Erythroblast (primary cell): ENCODE measurements around the gene KLHL29.

Experiments used
- DNase-seq, 2 experiments: peaks; one replicate each; lab custom pipeline; 2025; lab: John Stamatoyannopoulos, UW
- GATA1 ChIP-seq: IDR thresholded peaks from 2 replicates; pipeline ENCODE4 v1.6.1; 2011; ENCODE audit warnings: low read depth, mild to moderate bottlenecking, control low read depth, low read length, moderate library complexity
- POLR2A ChIP-seq: IDR thresholded peaks from 2 replicates; pipeline ENCODE4 v1.6.1; 2011; ENCODE audit warnings: mild to moderate bottlenecking, low read length

Gene KLHL29

DNA sequence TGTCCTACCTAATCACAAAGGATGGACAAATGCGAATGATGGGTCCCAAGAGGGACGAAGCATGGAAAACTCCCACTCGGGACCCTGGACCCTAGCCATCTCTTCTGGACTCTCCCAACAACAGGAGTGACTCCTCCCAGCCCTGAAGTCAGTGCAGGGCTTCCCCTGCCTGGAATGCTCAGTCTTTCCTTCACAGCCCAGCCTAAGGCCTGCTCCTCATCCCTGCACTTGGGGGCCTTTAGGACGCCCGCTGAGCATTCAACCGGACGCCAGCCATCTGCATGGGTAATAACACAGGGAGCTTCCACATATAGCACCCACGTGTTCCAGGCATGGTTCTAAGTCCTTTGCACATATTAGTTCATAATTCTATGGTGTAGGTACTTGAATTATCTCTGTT lies 237.5 kb downstream of the KLHL29 start:
- no peak for TF ChIP-seq GATA1
- no peak for TF ChIP-seq POLR2A
- no peak for DNase-seq

GRCh38 chr2:23622966-23623675 lies 238.1 kb downstream of the KLHL29 start:
- no peak for DNase-seq
- TF ChIP-seq GATA1 (no peak), POLR2A (no peak)

GRCh38 chr2:23624378-23624777 lies 239.4 kb downstream of the KLHL29 start:
- TF ChIP-seq GATA1, result no peak
- no peak for TF ChIP-seq POLR2A
- DNase-seq, result peak; percentile 45 to 72

GRCh38 chr2:23624915-23625314 lies 239.9 kb downstream of the KLHL29 start:
- no peak for DNase-seq
- TF ChIP-seq GATA1 (no peak), POLR2A (no peak)

DNA sequence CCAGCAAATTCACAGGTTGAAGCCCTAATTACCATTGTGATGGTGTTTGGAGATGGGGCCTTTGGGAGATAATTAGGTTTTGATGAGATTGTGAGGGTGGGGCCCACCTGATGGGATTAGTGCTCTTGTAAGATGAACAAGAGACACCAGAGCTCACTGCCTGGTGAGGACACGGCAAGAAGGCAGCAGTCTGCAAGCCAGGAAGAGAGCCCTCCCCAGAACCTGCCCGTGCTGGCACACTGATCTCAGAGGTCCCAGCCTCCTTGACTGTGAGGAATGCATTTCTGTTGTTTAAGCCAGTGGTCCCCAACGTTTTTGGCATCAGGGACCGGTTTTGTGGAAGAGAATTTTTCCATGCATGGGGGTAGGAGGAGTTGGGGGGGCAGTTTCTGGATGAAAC lies 240.7 kb downstream of the KLHL29 start:
- no peak for DNase-seq
- TF ChIP-seq GATA1, result no peak

DNA sequence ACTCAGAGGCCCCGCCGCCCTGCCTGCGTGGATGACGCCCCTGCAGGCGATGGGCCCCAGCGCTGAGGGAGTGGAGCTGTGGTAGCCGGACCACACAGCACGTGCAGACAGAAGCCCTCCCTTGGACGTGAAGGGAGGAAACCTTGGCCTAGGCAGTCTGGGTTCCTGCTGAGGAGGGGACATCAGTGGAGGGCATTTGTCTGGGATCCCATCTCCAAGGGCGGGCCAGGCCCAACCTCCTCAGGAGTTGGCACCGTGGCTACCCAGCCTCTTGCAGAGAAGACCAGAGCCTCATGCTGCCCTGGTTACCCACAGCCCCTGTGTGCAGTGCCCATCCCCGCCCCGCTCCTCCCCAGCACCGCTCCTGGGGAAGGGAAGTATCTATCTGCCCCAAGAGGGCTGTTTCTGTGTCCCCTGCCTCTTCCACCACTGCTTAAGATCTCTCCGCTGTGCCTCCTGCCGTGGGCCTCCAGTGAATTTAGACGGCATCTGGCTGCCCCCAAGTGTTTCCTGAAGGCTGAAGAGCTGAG lies 241.8 kb downstream of the KLHL29 start:
- DNase-seq, result no peak
- TF ChIP-seq POLR2A (no peak), GATA1 (no peak)

- no peak for DNase-seq
- no peak for TF ChIP-seq POLR2A
- no peak for TF ChIP-seq GATA1
Measured at GRCh38 chr2:23627236-23628009, 242.4 kb downstream of the KLHL29 start.

DNA sequence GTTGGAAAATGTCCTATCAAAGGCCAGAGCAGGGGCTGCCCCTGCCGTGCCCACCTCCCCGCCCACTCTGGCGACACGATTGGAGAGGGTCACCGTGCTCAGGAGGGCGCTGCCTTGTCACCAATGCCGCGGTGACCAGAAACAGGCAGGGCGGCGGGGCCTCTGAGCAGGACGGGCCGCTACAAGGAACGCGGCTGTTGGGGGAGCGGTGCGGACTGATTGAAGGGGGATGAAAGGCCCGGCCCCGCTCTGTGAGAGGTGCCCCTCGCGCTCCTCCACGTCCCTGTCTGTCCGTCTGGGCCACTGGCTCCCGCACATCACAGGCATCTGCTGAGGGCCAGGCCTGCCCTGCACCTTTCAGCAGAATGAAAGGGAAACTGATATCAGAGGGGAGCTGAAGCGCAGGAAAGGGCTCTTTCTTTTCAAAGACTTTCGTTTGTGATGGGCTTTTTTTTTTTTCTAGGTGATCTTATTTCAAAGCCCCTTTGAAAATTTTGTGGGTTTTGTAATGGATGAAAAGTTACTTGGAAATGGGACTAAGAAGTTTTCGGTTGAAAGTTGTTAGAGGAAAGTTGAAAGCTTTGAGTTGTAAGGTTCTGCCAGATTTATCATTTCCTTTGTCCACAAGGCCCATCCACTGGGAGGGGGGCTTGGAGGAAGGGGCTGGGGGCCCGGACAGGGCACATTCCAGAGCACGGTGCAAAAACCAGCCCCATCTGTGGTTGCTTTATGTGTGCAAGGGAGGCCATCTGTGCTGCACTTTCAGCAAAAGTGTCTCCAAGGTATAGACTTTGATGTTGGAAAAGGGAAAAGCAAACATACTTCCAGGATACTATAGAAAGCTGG lies 244.2 kb downstream of the KLHL29 start:
- no peak for DNase-seq
- TF ChIP-seq GATA1, result no peak
- TF ChIP-seq POLR2A, result no peak

DNA sequence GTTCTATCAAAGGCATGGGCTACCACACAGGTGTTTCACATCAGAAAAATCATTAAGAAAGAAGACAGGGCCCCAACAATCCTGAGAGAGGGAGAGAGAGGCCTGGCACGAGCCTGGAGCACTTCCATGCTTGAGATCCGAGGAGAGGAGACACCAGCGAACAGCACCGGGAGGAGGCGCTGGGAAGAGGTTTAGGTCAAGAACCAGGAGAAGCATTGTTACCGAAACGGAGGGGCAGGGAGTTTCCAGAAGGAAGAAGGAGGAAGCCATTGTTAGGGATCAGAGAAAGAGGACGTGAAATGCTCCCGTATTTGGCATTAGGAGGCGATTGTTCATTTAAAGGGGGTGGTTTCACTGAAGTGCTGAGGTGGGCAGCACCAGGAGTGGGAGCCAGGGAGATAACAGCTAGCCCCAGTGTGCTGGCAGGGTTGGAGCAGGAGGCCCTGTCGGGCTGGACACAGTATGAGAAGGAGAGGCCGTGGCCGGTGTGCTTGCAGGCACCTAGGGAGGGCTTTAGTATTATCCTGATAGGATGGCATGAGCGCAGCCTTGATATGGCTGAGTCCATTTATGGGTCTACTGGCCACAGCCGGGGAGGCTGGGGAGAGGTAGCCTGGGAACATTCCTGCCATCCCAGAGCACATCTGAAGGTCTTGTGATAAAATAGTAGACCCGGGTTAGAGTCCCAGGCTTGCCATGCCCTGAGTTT lies 244.9 kb downstream of the KLHL29 start:
- no peak for DNase-seq
- TF ChIP-seq GATA1, result no peak

DNA sequence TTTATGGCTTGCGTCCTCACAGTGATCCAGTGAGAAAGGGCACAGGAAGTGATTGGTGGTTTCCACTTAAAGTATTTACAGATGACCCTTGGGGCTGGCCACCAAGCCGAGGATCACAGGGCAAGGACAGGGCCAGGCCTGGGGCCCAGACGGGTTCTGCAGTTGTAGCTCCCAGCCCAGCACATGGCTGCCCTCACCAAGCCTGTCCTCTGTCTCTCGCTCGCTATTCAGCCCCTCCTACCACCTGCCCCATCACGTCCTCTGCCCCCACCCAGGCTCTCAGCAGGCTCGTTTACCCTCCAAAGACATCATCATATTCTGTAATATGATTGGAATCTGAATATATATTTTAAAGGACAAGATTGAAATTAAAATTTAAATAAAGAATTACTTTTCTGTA lies 246.0 kb downstream of the KLHL29 start:
- TF ChIP-seq POLR2A, result no peak
- no peak for TF ChIP-seq GATA1
- no peak for DNase-seq

DNA sequence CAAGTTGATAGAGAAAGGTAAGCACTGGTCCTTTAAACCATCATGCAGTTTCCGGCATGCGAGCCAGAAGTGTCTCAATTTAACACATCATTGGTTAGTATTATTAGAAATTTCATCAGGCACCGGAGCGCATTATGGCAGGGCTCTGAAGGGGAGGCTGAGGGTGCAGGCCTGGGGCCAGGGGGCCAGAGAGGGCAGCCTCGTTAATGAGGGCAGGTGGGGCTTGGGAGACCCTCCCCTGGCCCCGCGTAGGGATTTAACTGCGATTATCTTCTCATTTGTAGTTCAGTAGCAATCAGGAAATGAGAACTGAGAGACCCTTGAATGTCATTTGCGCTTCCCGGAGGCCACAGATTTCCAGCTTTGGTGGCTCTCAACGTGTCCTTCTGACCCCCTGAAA lies 246.4 kb downstream of the KLHL29 start:
- DNase-seq, result no peak
- no peak for TF ChIP-seq POLR2A
- no peak for TF ChIP-seq GATA1

DNA sequence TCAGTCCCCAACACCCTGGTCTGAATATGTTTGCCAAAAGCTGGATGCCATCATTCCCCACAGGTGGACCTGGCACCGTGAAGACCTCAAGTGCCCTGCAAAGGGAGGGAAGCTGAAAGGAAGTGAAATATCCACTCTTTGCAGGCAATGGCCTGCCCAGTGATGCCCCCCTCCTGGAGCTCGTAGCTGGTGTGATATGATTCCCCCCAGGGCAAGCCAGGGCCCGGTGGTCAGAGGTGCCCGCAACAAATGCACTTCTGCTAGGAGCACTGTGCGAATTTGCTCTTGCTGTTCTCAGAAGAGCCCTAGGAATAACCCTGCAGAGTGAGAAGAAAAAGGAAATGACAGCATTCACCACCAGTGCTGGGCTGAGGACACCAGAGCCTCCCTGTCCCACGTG lies 247.4 kb downstream of the KLHL29 start:
- no peak for TF ChIP-seq GATA1
- no peak for TF ChIP-seq POLR2A
- no peak for DNase-seq

GRCh38 chr2:23632831-23633395 lies 247.9 kb downstream of the KLHL29 start:
- no peak for DNase-seq
- TF ChIP-seq POLR2A (no peak), GATA1 (no peak)

GRCh38 chr2:23633966-23634365 lies 249.0 kb downstream of the KLHL29 start:
- no peak for DNase-seq
- no peak for TF ChIP-seq POLR2A
- no peak for TF ChIP-seq GATA1
